Neural progenitor cell (in vitro differentiated cells): ENCODE results near the gene XRCC3.

Source experiments
- EZH2 ChIP-seq: fragments of 200-600 bp; sonication (generic); IDR thresholded peaks from 2 replicates; pipeline ENCODE4 v1.6.1; 2017; ENCODE audit warnings: antibody characterized with exemption, mild to moderate bottlenecking, moderate library complexity
- EZH2phosphoT487 ChIP-seq: fragments of 200-600 bp; sonication (generic); IDR thresholded peaks from 2 replicates; pipeline ENCODE4 v1.6.1; 2017; ENCODE audit warnings: antibody characterized with exemption
- TF ChIP-seq, protein P1 (sequence below): fragments of 200-600 bp; sonication (generic); IDR thresholded peaks from 2 replicates; pipeline ENCODE4 v1.5.1; 2017; ENCODE audit warnings: antibody characterized with exemption, mild to moderate bottlenecking

DNA sequence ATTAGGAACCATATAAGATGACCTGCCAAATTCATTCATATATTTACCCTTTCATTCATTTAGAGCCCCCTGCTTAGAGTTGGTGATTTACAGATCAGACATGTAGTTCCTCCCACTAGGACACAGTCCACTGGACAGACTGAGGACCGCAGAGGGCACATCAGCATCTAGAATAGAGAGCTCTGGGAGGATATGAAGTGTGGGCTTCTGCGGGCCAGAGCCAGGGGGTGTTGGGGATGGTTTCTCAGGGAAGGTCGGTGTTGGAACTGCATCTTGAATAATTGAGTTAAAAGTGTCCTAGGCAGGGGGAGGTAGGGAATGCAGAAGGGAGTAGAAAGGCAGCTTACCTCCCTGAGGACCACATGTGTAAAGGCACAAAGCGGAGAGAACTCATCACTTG is 43.3 kb downstream of the XRCC3 start:
- TF ChIP-seq, protein P1, sequence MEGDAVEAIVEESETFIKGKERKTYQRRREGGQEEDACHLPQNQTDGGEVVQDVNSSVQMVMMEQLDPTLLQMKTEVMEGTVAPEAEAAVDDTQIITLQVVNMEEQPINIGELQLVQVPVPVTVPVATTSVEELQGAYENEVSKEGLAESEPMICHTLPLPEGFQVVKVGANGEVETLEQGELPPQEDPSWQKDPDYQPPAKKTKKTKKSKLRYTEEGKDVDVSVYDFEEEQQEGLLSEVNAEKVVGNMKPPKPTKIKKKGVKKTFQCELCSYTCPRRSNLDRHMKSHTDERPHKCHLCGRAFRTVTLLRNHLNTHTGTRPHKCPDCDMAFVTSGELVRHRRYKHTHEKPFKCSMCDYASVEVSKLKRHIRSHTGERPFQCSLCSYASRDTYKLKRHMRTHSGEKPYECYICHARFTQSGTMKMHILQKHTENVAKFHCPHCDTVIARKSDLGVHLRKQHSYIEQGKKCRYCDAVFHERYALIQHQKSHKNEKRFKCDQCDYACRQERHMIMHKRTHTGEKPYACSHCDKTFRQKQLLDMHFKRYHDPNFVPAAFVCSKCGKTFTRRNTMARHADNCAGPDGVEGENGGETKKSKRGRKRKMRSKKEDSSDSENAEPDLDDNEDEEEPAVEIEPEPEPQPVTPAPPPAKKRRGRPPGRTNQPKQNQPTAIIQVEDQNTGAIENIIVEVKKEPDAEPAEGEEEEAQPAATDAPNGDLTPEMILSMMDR = no peak
- TF ChIP-seq EZH2 (no peak), EZH2phosphoT487 (no peak)
